Tibial nerve (tissue), 4 donors: ENCODE results near the gene KRT23. TPM values are rescaled to one million over a fixed set of nuclear protein-coding genes. Genes with fewer than 3 reads are reported as not detected.

ENCODE experiments used
- DNase-seq, 2 donors: peaks; one replicate each; pipeline ENCODE4 v3.0.0-alpha.2; 2019; ENCODE audit warnings: low spot score in 2 of 2
- H3K27ac ChIP-seq, 4 donors: fragments of 200-600 bp; sonication (generic) in 3 of 4; one replicate each; pipeline ENCODE4 v1.5.1; 2017 to 2019; ENCODE audit warnings: mild to moderate bottlenecking in 1 of 4
- H3K27me3 ChIP-seq, 2 donors: fragments of 200-600 bp; sonication (generic) in 1 of 2; one replicate each; pipeline versions ENCODE4 v1.5.1 to v1.6.0; 2017 to 2019
- H3K36me3 ChIP-seq, 3 donors: fragments of 200-600 bp; sonication (generic); one replicate each; pipeline ENCODE4 v1.5.1; 2018 to 2019
- H3K4me1 ChIP-seq, 4 donors: fragments of 200-600 bp; sonication (generic) in 3 of 4; one replicate each; pipeline ENCODE4 v1.5.1; 2017 to 2019
- H3K4me3 ChIP-seq, 4 donors: fragments of 200-600 bp; sonication (generic) in 3 of 4; one replicate each; pipeline ENCODE4 v1.5.1; 2017 to 2019; ENCODE audit warnings: mild to moderate bottlenecking in 1 of 4, moderate library complexity in 1 of 4
- H3K9me3 ChIP-seq, 4 donors: fragments of 200-600 bp; sonication (generic) in 3 of 4; one replicate each; pipeline ENCODE4 v1.5.1; 2017 to 2019
- EP300 ChIP-seq, 2 donors: sonication (generic); formaldehyde crosslinking; IDR thresholded peaks; one replicate each; pipeline ENCODE4 v1.6.1; 2017; ENCODE audit warnings: antibody characterized with exemption in 2 of 2, mild to moderate bottlenecking in 1 of 2
- POLR2A ChIP-seq, 2 donors: fragments of 450-650 bp; IDR thresholded peaks; one replicate each; pipeline ENCODE4 v1.6.1; 2017; ENCODE audit warnings: antibody characterized with exemption in 2 of 2, mild to moderate bottlenecking in 2 of 2, moderate library complexity in 2 of 2
- total RNA-seq, 4 donors: library from RNA; depleted of rRNA; stranded (reverse); fragments of >200 nt; gene quantifications; one replicate each; pipeline ENCODE4 v1.1.0, GENCODE V29; 2016
- TF ChIP-seq, protein P1 (sequence below), 5 experiments: fragments of 200-600 bp in 3 of 5; fragments of 450-650 bp in 2 of 5; sonication (generic) in 3 of 5; IDR thresholded peaks; one replicate each; pipeline ENCODE4 v1.5.1; 2016 to 2019; ENCODE audit warnings: antibody characterized with exemption in 5 of 5, mild to moderate bottlenecking in 3 of 5, moderate library complexity in 2 of 5

KRT23 gene
- total RNA-seq, 4 donors from 2014 or later, result not detected

GRCh38 chr17:40873255-40873654 lies 64.2 kb downstream of the KRT23 start:
- no peak overlapping the region for H3K27ac ChIP-seq
- TF ChIP-seq, protein P1, sequence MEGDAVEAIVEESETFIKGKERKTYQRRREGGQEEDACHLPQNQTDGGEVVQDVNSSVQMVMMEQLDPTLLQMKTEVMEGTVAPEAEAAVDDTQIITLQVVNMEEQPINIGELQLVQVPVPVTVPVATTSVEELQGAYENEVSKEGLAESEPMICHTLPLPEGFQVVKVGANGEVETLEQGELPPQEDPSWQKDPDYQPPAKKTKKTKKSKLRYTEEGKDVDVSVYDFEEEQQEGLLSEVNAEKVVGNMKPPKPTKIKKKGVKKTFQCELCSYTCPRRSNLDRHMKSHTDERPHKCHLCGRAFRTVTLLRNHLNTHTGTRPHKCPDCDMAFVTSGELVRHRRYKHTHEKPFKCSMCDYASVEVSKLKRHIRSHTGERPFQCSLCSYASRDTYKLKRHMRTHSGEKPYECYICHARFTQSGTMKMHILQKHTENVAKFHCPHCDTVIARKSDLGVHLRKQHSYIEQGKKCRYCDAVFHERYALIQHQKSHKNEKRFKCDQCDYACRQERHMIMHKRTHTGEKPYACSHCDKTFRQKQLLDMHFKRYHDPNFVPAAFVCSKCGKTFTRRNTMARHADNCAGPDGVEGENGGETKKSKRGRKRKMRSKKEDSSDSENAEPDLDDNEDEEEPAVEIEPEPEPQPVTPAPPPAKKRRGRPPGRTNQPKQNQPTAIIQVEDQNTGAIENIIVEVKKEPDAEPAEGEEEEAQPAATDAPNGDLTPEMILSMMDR (IDR thresholded peaks at IDR 0.05), result no peak
- no peak for TF ChIP-seq EP300 (IDR thresholded peaks at IDR 0.05)
- TF ChIP-seq POLR2A (IDR thresholded peaks at IDR 0.05), result no peak
- H3K4me1 ChIP-seq, result no peaks in the 10 kb centered on the region
- DNase-seq, result no peak
- no peak overlapping the region for H3K4me3 ChIP-seq
- no peaks in the 10 kb centered on the region for H3K9me3 ChIP-seq
- no peaks in the 10 kb centered on the region for H3K36me3 ChIP-seq
- H3K27me3 ChIP-seq, result peaks cover 0 to 6% of the 10 kb centered on the region in 2 donors

Other genes starting within 250 kb of the KRT23 start
- under 1 TPM in 1 of 4 donors, not detected in 3; 0.20 TPM for gene KRT24, start 233.9 kb downstream of the KRT23 start, total RNA-seq
- gene KRT25, start 182.3 kb downstream of the KRT23 start, total RNA-seq, result under 1 TPM in 3 of 4 donors, not detected in 1; 0.22 to 0.84 (median 0.39) TPM
- gene KRT26, start 165.4 kb downstream of the KRT23 start, total RNA-seq, result not detected
- gene KRT27, start 155.1 kb downstream of the KRT23 start, total RNA-seq, result not detected
- gene KRT28, start 137.7 kb downstream of the KRT23 start, total RNA-seq, result not detected
- 10 to 100 TPM in 3 of 4 donors, 1 to 10 TPM in 1; 8.0 to 13.4 (median 11.3) TPM for gene KRT10, start 115.0 kb downstream of the KRT23 start, total RNA-seq
- gene KRT12, start 70.4 kb downstream of the KRT23 start, total RNA-seq, result not detected
- not detected for gene KRT20, start 52.4 kb downstream of the KRT23 start, total RNA-seq
- not detected for gene KRT39, start 29.3 kb upstream of the KRT23 start, total RNA-seq
- gene KRT40, start 46.7 kb upstream of the KRT23 start, total RNA-seq, result not detected
- gene KRTAP3-3, start 56.5 kb upstream of the KRT23 start, total RNA-seq, result not detected
- not detected for gene KRTAP3-2, start 62.3 kb upstream of the KRT23 start, total RNA-seq
- gene KRTAP3-1, start 71.5 kb upstream of the KRT23 start, total RNA-seq, result not detected
- under 1 TPM in 1 of 4 donors, not detected in 3; 0.60 TPM for gene KRTAP1-5, start 89.6 kb upstream of the KRT23 start, total RNA-seq
- not detected for gene KRTAP1-4, start 92.5 kb upstream of the KRT23 start, total RNA-seq
- not detected for gene KRTAP1-3, start 97.2 kb upstream of the KRT23 start, total RNA-seq
- not detected for gene KRTAP1-1, start 103.8 kb upstream of the KRT23 start, total RNA-seq
- gene KRTAP2-1, start 109.7 kb upstream of the KRT23 start, total RNA-seq, result not detected
- gene KRTAP2-2, start 117.6 kb upstream of the KRT23 start, total RNA-seq, result not detected
- gene KRTAP2-3, start 122.5 kb upstream of the KRT23 start, total RNA-seq, result not detected
- not detected for gene KRTAP2-4, start 128.2 kb upstream of the KRT23 start, total RNA-seq
- gene KRTAP4-7, start 146.5 kb upstream of the KRT23 start, total RNA-seq, result not detected
- gene KRTAP4-8, start 160.5 kb upstream of the KRT23 start, total RNA-seq, result not detected
- not detected for gene KRTAP4-16, start 164.6 kb upstream of the KRT23 start, total RNA-seq
- gene KRTAP4-9, start 167.7 kb upstream of the KRT23 start, total RNA-seq, result not detected
- not detected for gene KRTAP4-11, start 180.7 kb upstream of the KRT23 start, total RNA-seq
- not detected for gene KRTAP4-12, start 186.5 kb upstream of the KRT23 start, total RNA-seq
- not detected for gene KRTAP4-6, start 202.9 kb upstream of the KRT23 start, total RNA-seq
- gene KRTAP4-5, start 212.2 kb upstream of the KRT23 start, total RNA-seq, result not detected
- not detected for gene KRTAP4-4, start 223.1 kb upstream of the KRT23 start, total RNA-seq
- not detected for gene KRTAP4-3, start 230.6 kb upstream of the KRT23 start, total RNA-seq
- not detected for gene KRTAP4-2, start 240.6 kb upstream of the KRT23 start, total RNA-seq
- gene KRTAP4-1, start 247.3 kb upstream of the KRT23 start, total RNA-seq, result not detected